GM18505 (cell line): ENCODE data around the gene CSTPP1.

Source experiments
- ATAC-seq: cut with Tn5 transposase; IDR thresholded peaks from one replicate; pipeline ENCODE4 v1.9.1; 2021; ENCODE audit not compliant: unreplicated experiment
- POLR2A ChIP-seq: IDR thresholded peaks from 4 replicates; pipeline ENCODE4 v1.6.1; 2011; ENCODE audit warnings: borderline replicate concordance; ENCODE audit not compliant: insufficient read depth, insufficient read length; ENCODE audit errors: extremely low read depth

The CSTPP1 gene

DNA sequence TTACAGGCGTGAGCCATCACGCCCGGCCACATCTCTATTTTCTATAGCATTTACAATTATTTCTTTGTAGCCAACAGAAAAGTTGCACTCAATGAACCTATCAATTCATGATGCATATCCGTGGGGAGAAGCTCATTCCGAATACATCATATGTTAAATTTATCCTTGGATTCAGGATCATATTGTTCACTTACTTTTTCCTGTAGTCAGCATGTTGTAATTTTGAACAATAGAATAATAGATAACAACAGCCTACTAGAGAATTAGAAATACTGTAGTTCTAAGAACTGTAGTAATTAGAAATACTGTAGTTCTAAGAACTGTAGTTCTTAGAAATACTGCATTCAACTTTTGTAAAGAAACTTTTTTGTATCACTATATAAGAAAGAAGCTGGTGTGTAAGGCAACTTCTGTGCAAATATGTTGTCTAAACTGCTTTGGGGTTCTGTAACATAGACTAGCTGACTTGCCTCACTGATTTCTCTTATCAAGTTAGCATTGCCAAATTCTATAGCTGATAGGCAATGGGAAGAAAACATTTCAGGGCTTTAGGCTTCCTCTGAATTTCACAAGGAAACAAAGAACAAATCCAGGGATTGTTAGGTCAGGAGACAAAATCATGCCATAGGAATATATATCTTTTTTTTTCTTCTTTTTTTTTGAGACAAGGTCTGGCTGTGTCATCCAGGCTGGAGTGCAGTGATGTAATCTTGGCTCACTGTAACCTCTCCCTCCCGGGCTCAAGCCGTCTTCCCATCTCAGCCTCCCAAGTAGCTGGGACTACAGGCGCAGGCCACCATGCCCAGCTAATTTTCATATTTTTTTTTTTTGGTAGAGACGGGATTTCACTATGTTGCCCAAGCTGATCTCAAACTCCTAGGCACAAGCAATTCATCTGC is 91.9 kb downstream of the CSTPP1 start:
- ATAC-seq: no peak
- no peak for TF ChIP-seq POLR2A

DNA sequence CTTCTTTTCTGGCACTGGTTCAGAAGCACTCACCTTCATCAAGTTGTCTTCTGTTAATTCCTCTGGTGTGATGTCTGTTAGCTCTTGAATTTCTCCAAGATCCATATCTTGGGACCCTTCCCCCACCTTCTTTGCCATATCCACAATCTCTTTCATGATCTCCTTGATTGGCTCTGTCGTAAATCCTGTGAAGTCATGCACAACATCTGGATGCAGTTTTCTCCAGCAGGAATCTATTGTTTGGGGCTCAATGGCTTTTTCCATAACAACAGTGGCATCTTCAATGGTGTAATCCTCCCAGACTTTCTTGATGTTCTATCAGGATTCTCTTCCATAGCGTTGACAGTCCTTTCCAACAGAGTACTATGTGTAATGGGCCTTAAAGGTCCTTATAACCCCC is 96.9 kb downstream of the CSTPP1 start:
- ATAC-seq: no peak
- TF ChIP-seq POLR2A: no peak

DNA sequence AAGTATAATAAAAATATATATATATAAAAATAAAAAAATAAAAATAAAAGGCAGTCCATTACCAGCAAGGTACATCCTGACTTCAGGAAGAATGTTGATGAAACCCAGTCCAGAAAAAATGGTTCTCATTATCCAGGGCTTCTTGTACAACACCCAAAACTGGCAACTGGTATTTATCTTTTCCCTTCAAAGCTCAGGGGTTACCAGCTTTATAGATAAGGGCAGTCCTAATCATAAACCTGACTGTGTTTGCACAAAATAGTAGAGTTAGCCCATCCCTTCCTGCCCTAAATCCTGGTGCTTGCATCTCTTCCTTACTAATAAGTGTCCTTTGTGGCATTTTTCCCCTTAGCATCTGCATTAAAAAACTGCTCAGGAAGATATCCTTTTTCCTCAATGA is 97.5 kb downstream of the CSTPP1 start:
- no peak for ATAC-seq
- TF ChIP-seq POLR2A: no peak

DNA sequence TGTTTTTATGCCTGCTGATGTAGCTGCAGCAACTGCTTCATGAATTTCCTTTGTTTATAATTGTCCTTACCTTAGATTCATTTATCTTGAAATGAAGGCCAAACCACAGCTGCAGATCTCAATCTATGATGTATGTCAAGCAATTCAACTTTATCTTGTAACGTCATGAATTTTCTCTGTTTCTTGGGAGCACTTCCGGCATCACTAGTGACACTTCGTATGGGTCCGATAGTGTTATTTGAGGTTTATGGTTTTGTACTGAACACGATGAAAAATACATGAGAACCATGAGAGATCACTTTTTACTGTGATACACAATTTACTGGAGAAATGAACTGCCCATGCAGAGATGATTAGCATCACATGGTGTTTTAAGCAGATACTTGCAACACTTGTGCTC is 98.5 kb downstream of the CSTPP1 start:
- TF ChIP-seq POLR2A: no peak
- no peak for ATAC-seq

DNA sequence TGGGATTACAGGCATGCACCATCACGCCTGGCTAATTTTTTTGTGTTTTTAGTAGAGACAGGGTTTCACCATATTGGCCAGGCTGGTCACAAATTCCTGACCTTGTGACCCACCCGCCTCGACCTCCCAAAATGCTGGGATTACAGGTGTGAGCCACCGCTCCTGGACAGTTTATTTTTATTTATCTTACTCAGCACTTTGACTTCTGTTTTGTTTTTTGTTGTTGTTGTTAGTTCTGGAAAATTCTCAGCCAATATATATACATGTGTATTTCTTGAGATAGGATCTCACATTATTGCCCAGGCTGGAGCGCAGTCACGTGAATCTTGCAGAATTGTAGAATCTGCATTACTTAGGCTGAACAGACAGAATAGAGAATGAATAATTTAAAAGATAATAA is 107.6 kb downstream of the CSTPP1 start:
- no peak for ATAC-seq
- no peak for TF ChIP-seq POLR2A

DNA sequence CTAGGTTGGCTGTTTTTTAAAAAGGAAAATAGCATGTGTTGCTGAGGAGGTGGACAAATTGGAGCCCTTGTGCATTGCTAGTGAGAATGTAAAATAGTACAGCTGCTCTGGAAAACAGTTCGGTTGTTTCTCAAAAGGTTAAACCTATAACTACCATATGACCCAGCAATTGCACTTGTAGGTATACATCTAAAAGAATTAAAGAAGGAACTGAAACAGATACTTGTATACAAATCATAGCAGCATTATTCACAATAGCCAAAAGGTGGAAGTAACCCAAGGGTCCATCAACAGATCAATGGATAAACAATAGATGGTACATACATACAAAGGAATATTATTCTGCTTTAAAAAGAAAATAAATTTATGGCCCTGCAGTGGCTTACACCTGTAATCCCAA is 111.4 kb downstream of the CSTPP1 start:
- no peak for ATAC-seq
- TF ChIP-seq POLR2A: no peak

DNA sequence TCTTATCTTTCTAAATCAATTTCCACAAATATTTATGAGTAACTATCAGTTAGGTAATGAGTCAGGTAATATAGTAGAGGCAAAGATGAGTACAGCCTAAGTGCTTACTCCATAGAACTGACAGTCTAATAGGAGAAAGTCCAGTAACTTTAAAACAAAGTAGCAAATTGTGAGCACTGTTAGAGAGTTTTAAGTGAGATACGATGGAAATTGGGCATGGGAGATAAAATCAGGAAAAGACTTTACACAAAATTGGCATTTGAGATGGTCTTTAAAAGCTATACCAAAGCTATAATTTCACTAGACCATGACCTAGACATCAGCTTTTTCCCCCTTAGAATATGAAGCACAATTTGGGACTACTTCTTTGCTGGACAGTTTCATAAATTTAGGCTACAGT is 113.7 kb downstream of the CSTPP1 start:
- no peak for ATAC-seq
- TF ChIP-seq POLR2A: no peak

DNA sequence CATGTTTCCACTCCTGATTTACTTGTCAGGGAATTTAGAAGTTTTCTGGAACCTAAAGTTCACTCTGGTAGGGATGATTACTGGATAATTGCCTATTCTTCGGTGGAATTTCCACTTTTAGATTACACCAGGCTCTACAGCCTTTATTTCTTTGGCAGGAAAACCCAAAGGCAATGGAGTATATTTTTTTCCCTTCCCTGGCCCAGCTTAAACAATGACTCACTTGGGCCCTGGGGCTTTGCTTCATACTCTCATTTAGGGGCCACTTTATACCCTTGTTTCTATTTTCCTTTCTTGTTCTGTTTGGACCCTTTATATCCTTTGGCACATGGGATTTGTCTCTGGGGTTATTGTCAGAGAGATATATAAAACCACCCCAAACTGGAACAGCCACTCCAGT is 114.7 kb downstream of the CSTPP1 start:
- ATAC-seq: no peak
- no peak for TF ChIP-seq POLR2A

DNA sequence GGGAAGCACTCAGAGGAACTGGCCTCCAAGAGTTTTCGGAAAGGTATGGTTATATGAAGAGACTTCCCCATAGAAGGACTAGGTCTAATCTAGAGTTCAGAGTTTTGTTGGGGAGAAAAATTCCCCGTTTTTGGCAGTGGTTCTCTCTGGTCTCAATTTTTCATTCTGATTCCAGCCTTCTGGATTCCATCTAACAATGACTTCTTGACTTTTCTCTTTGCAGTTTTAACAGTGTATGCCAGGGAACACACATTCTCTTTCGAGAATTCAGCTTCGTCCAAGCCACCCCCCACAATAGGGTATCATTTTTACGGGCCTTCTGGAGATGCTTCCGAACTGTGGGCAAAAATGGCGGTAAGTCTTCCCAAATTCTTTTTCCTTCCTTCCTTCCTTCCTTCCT is 115.6 kb downstream of the CSTPP1 start:
- TF ChIP-seq POLR2A: no peak
- ATAC-seq: no peak

DNA sequence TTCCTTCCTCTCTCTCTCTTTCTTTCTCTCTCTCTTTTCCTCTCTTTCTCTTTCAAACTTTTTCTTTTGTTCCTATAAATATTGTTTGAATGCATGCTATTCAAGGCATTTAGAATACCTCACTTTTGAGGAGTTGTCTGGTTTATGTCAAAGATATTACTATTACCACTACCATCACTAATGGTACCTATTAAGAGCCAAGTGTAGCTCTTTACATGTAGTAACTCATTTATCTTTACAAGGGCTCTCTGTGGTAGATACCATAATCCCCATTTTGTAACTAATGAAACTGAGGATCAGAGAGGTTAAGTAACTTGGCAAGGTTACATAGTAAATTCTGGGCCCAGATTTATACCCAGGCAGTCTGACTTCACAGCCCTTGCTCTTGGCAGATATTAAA is 116.0 kb downstream of the CSTPP1 start:
- no peak for TF ChIP-seq POLR2A
- ATAC-seq: no peak

DNA sequence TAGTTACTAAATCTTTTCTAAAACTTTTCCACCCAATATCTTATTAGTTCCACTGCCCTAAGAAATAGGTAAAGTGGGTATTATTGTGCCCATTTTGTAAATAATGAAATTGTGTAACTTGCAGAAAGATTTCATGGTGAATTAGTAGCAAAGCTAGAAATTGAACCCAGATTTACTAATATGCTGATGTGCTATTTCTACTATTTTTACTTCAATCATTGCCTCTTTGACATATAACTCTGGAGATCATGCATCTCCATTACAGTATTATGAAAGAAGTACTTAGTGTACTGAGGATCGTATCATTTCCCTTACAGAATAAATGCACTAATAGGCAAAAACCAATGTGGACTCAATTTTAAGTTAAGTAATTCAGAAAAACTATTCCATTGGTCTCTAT is 119.0 kb downstream of the CSTPP1 start:
- no peak for ATAC-seq
- TF ChIP-seq POLR2A: no peak

DNA sequence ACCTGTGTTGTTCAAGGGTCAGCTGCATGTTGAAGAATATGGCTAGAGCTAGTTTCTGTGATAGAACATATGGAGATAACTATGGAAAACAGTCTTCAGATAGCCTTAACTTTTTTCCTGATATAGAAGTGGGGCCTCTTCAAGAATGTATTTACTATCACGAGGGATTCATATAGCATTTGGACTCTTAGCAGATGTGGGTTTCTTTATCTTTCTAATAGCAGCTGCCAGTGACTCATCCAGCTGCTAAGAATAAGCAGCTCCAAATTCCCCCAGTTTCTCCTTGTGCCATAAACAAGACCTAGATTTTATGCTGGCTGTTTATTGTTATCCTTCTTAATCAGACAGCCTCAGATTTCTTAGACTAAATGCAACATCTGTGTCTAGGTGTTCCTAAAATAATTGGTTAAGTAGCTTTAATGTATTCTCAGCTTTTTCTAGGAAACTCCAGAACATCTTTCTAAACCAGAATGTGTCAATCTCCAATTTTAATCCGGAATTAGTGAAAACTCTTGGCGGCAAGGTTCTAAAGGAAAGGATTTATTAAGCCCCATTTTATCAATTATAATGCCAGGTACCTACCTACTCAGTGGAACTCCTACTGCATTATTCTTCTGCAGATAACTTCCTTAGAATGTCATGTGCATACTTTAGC is 119.8 kb downstream of the CSTPP1 start:
- TF ChIP-seq POLR2A: no peak
- ATAC-seq: no peak

DNA sequence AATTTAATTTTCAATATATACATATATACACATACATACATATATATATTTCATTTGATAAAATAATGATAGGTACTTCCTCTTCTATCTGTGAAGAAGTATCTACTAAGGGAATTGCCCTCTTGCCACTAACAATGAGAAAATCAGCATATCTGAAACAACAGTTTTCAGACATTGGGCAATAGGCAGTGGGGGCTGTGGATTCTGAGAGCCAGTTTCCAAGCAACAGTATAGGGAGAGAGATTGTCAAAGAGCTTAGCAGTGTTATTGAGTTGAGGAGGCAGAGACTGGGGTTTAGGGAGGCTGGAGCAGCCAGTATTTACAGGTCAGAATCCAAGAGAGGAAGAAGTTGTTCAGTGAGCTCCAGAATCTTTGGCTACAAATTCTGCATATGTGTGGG is 120.8 kb downstream of the CSTPP1 start:
- no peak for TF ChIP-seq POLR2A
- ATAC-seq: no peak

DNA sequence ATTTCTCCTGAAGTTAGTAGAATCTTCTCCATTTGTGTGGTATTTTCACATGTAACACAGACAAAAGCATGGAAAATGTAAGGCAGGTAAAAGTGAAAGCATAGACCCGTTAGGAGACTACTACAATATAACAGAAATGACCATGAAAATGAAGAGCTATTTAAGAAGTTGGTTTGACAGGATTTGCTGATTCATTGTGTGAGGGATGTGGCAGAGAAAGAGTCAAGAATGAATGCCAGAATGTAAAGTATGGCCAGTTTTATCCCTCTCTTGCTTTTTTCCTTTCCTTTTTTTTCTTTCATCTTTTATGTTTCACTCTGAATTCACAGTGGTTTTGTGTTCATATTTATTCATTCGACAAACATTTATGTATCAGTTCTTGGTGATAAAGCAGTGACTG is 124.2 kb downstream of the CSTPP1 start:
- TF ChIP-seq POLR2A: no peak
- ATAC-seq: no peak
